Measurements from ENCODE around the gene DNAH10. TPM values are rescaled to one million over a fixed set of nuclear protein-coding genes. Genes with fewer than 3 reads are reported as not detected.

DNAH10 gene
- total and polyA plus RNA-seq, 10 of the 15 experiments (the other 5 are each of a cell fraction or from before 2014, with no cell fraction given), result 0.01 to 0.32 (median 0.06) TPM

- FAIRE-seq (no peak), DNase-seq (ENCODE audit: low read depth, low spot score) (no peak), ATAC-seq (no peak)
- Histone ChIP-seq H4K20me1 (ENCODE audit: control insufficient read depth, insufficient read depth) (no peaks in the 10 kb centered on the region), H3K27me3 (replicated peaks in 1 of 2; ENCODE audit: control insufficient read depth in 2 of 2, insufficient read depth in 2 of 2, low read length in 1 of 2) (no peaks in the 10 kb centered on the region; a peak in 1 of 4 replicates), H3K9me3 (replicated peaks; ENCODE audit: control insufficient read depth, insufficient read depth, low read length) (no peaks in the 10 kb centered on the region), H2AFZ (ENCODE audit: control insufficient read depth, low read depth, low read length) (no peak overlapping the region), H3K4me1 (ENCODE audit: control insufficient read depth, insufficient read depth, low read length) (no peaks in the 10 kb centered on the region), H3K9ac (ENCODE audit: control insufficient read depth, insufficient read depth, low read length) (no peak overlapping the region), H3K4me3 (no peak overlapping the region), H3K27ac (ENCODE audit: control insufficient read depth, insufficient read depth) (no peak overlapping the region), H3K36me3 (ENCODE audit: control insufficient read depth in 2 of 2, insufficient read depth in 2 of 2, low read length in 1 of 2) (no peaks in the 10 kb centered on the region), H3K4me2 (ENCODE audit: control insufficient read depth, insufficient read depth) (no peak overlapping the region), H3K79me2 (ENCODE audit: control insufficient read depth, insufficient read depth, low read length) (no peaks in the 10 kb centered on the region)
- no TSS peak for BruUV-seq (replicated peaks)
- ChIA-PET POLR2A (no interaction called here), SMC1A (ENCODE audit: uncharacterized antibody, unreplicated experiment) (no interaction called here), RAD21 (ENCODE audit: unreplicated experiment) (no interaction called here), CTCF (no interaction called here)
- no peak for TF ChIP-seq CREM (IDR thresholded peaks at IDR 0.05; ENCODE audit: low read depth)
- TF ChIP-seq SRF (IDR thresholded peaks at IDR 0.05; ENCODE audit: low read depth in 2 of 2, low read length in 2 of 2), result no peak
- TF ChIP-seq ZNF384 (IDR thresholded peaks at IDR 0.05; ENCODE audit: borderline replicate concordance, low read depth, low read length), result no peak
- TF ChIP-seq KDM1A (IDR thresholded peaks at IDR 0.05; ENCODE audit: borderline replicate concordance), result no peak
- no peak for TF ChIP-seq BCL11A (IDR thresholded peaks at IDR 0.05; ENCODE audit: low read depth, low read length)
- TF ChIP-seq, protein P1, sequence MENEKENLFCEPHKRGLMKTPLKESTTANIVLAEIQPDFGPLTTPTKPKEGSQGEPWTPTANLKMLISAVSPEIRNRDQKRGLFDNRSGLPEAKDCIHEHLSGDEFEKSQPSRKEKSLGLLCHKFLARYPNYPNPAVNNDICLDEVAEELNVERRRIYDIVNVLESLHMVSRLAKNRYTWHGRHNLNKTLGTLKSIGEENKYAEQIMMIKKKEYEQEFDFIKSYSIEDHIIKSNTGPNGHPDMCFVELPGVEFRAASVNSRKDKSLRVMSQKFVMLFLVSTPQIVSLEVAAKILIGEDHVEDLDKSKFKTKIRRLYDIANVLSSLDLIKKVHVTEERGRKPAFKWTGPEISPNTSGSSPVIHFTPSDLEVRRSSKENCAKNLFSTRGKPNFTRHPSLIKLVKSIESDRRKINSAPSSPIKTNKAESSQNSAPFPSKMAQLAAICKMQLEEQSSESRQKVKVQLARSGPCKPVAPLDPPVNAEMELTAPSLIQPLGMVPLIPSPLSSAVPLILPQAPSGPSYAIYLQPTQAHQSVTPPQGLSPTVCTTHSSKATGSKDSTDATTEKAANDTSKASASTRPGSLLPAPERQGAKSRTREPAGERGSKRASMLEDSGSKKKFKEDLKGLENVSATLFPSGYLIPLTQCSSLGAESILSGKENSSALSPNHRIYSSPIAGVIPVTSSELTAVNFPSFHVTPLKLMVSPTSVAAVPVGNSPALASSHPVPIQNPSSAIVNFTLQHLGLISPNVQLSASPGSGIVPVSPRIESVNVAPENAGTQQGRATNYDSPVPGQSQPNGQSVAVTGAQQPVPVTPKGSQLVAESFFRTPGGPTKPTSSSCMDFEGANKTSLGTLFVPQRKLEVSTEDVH (IDR thresholded peaks at IDR 0.05; ENCODE audit: low read depth, partially characterized antibody), result no peak
- no peak for TF ChIP-seq EGR1 (IDR thresholded peaks at IDR 0.05; ENCODE audit: borderline replicate concordance in 1 of 2, low read depth in 2 of 2, low read length in 2 of 2)
- TF ChIP-seq IKZF1 (conservative IDR thresholded peaks at IDR 0.05), result no peak
- TF ChIP-seq ZBTB40 (IDR thresholded peaks at IDR 0.05; ENCODE audit: borderline replicate concordance), result no peak
- no peak for TF ChIP-seq TCF12 (IDR thresholded peaks at IDR 0.05; ENCODE audit: low read depth, low read length)
- no peak for TF ChIP-seq RBBP5 (conservative IDR thresholded peaks at IDR 0.05)
- TF ChIP-seq NFYA (IDR thresholded peaks at IDR 0.05; ENCODE audit: borderline replicate concordance, low read depth, low read length), result no peak
- TF ChIP-seq NFXL1 (IDR thresholded peaks at IDR 0.05; ENCODE audit: borderline replicate concordance), result no peak
- 8% methylated on average over 3 of the region's 3 CpGs for WGBS (ENCODE audit: insufficient coverage, insufficient replicate concordance, low lambda C conversion rate, missing lambda C conversion rate)
- in situ Hi-C loops (cut with MboI), result no loop called here
- intact Hi-C loops (cut with micrococcal nuclease; ENCODE audit: unreplicated experiment), result no loop called here
Measured at GRCh38 chr12:123919980-123920360, 157.9 kb downstream of the DNAH10 start.
